Ovary (tissue), 9 donors: ENCODE results near the gene FGD5. TPM values are rescaled to one million over a fixed set of nuclear protein-coding genes. Genes with fewer than 3 reads are reported as not detected.

Experiments
- DNase-seq, 5 donors: peaks; one replicate each; pipeline ENCODE4 v3.0.0-alpha.2; 2019 to 2020
- H3K27ac ChIP-seq, 2 donors: fragments of 200-600 bp; one replicate each; pipeline versions ENCODE4 v1.5.1 to v1.8.0; 2019 to 2022
- H3K27me3 ChIP-seq: fragments of 200-600 bp; one replicate; pipeline ENCODE4 v1.8.0; 2022
- H3K36me3 ChIP-seq: fragments of 200-600 bp; sonication (generic); one replicate; pipeline ENCODE4 v1.5.1; 2019
- H3K4me1 ChIP-seq: one replicate; pipeline ENCODE4 v1.8.1; 2013; ENCODE audit warnings: mild to moderate bottlenecking, moderate library complexity; ENCODE audit not compliant: insufficient read depth
- H3K4me3 ChIP-seq: fragments of 200-600 bp; sonication (generic); one replicate; pipeline ENCODE4 v1.5.1; 2017
- H3K9me3 ChIP-seq, 2 donors: fragments of 200-600 bp in 1 of 2; sonication (generic) in 1 of 2; one replicate each; pipeline versions ENCODE4 v1.5.1 to v1.8.1; 2013 to 2019; ENCODE audit warnings: mild to moderate bottlenecking in 1 of 2, moderate library complexity in 1 of 2
- EP300 ChIP-seq: sonication (generic); formaldehyde crosslinking; IDR thresholded peaks from one replicate; pipeline ENCODE4 v1.6.1; 2017; ENCODE audit warnings: antibody characterized with exemption
- POLR2A ChIP-seq: fragments of 450-650 bp; IDR thresholded peaks from one replicate; pipeline ENCODE4 v1.6.1; 2017; ENCODE audit warnings: antibody characterized with exemption, mild to moderate bottlenecking, moderate library complexity
- WGBS, 3 donors: extraction: QIAGEN DNeasy Blood & Tissue Kit in 1 of 3; methylation state at CpG; one replicate each; pipeline versions ENCODE4 v1.1.5 to v1.1.7; 2013 to 2017; 5-methylcytosine and 5-hydroxymethylcytosine counted together
- intact Hi-C, 4 donors: fragments of 100-400 bp; cut with DNase I; formaldehyde crosslinking; loops; one replicate each; pipeline versions ENCODE4 v1.11.0 to v1.15.1; 2022 to 2023
- polyA plus RNA-seq, 2 donors: library from polyadenylated mRNA; stranded (reverse); fragments of 200-250 nt in 1 of 2; fragments of 350-450 nt in 1 of 2; fragmentation: Illumina TruSeq in 1 of 2; extraction: RNeasy Lipid Tissue Mini Kit (QIAGEN cat#74804) in 1 of 2; gene quantifications; one replicate each; pipeline ENCODE4 v1.2.3, GENCODE V29; 2013 to 2014
- total RNA-seq, 7 donors: library from RNA; depleted of rRNA in 2 of 7; stranded (reverse); fragments of >200 nt in 2 of 7; fragmentation: NEBNext Ultra II Directional in 3 of 7; extraction: Animal tissue kit (Norgen Biotek cat#: 25700) in 3 of 7; gene quantifications; one replicate each; pipeline versions ENCODE4 v1.1.0 to v1.2.4, GENCODE V29; 2016 to 2023
- TF ChIP-seq, protein P1 (sequence below), 3 donors: fragments of 450-650 bp in 2 of 3; fragments of 200-600 bp in 1 of 3; IDR thresholded peaks; one replicate each; pipeline versions ENCODE4 v1.5.1 to v1.8.0; 2016 to 2022; ENCODE audit warnings: antibody characterized with exemption in 3 of 3, mild to moderate bottlenecking in 1 of 3
- donor health status: DM: no; HTN: no; CAD: no; lungs with moderate emphysema.
- donor health status: DM: no; HTN: no; CAD: no.
- donor health status: Bipolar disorder and iron deficiency.
- donor health status: DM: yes; HTN: yes; CAD: no.
- donor health status: DM: no; HTN: no; CAD: no.
- donor health status: DM: yes; HTN: yes; CAD: no.

The FGD5 gene
- total and polyA plus RNA-seq, 9 donors, result 5.1 to 38.3 (median 13.0) TPM

DNA sequence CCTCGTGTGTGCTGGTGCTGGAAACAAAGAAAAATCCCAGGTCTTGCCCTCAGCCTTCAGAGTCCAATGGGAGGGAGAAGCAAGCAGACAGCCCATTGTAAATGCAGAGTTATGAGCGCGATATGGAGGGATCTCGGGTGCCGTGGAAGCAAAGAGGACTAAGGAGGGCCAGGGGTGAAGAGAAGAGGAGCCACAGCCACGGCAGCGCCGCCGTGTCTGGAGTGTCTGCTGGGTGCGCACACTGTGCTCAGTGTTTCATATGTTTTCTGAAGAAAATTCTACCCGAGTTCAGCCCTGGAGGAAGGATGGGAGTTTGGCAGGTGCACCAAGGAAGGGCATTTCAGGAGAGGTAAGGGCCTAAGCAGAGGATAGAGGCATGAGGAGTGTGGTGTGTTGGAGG lies 92.9 kb downstream of the FGD5 start:
- intact Hi-C loops, result loop anchor here in 3 of 4 donors (5.0 to 10.0 kb wide), 4 partner anchors 117 to 1017 kb away; partner anchors contain the start of gene C3orf20 (in 1 of the 3)
- H3K36me3 ChIP-seq, result no peaks in the 10 kb centered on the region
- H3K9me3 ChIP-seq, result no peaks in the 10 kb centered on the region
- H3K27me3 ChIP-seq, result no peaks in the 10 kb centered on the region
- 89 to 92% (median 91%) methylated on average over 11 of the region's 11 CpGs for WGBS, 3 donors
- no peak for DNase-seq
- no peak overlapping the region for H3K4me3 ChIP-seq
- H3K4me1 ChIP-seq, result peaks cover 2% of the 10 kb centered on the region
- TF ChIP-seq EP300, result no peak
- TF ChIP-seq POLR2A, result no peak
- TF ChIP-seq, protein P1, sequence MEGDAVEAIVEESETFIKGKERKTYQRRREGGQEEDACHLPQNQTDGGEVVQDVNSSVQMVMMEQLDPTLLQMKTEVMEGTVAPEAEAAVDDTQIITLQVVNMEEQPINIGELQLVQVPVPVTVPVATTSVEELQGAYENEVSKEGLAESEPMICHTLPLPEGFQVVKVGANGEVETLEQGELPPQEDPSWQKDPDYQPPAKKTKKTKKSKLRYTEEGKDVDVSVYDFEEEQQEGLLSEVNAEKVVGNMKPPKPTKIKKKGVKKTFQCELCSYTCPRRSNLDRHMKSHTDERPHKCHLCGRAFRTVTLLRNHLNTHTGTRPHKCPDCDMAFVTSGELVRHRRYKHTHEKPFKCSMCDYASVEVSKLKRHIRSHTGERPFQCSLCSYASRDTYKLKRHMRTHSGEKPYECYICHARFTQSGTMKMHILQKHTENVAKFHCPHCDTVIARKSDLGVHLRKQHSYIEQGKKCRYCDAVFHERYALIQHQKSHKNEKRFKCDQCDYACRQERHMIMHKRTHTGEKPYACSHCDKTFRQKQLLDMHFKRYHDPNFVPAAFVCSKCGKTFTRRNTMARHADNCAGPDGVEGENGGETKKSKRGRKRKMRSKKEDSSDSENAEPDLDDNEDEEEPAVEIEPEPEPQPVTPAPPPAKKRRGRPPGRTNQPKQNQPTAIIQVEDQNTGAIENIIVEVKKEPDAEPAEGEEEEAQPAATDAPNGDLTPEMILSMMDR (IDR thresholded peaks at IDR 0.05), result no peak
- no peak overlapping the region for H3K27ac ChIP-seq

- DNase-seq, result no peak
- WGBS, 3 donors, result 90 to 94% (median 90%) methylated on average over 10 of the region's 10 CpGs
- Histone ChIP-seq H3K4me3 (no peak overlapping the region), H3K36me3 (no peaks in the 10 kb centered on the region), H3K27me3 (no peaks in the 10 kb centered on the region), H3K9me3 (no peaks in the 10 kb centered on the region), H3K27ac (no peak overlapping the region), H3K4me1 (no peaks in the 10 kb centered on the region)
- TF ChIP-seq EP300 (no peak), POLR2A (no peak)
- TF ChIP-seq, protein P1 (IDR thresholded peaks at IDR 0.05), result no peak
- intact Hi-C loops, result loop anchor here in 3 of 4 donors (5.0 to 10.0 kb wide), 4 partner anchors 118 to 1018 kb away; partner anchors contain the start of gene C3orf20 (in 1 of the 3)
Measured at GRCh38 chr3:14913071-14913925, 94.5 kb downstream of the FGD5 start.

GRCh38 chr3:14913926-14914778 lies 95.4 kb downstream of the FGD5 start:
- no peak overlapping the region for H3K27ac ChIP-seq
- no peak for DNase-seq
- H3K27me3 ChIP-seq, result no peaks in the 10 kb centered on the region
- no peaks in the 10 kb centered on the region for H3K4me1 ChIP-seq
- WGBS, 3 donors, result 90 to 94% (median 91%) methylated on average over 14 of the region's 14 CpGs
- no peak overlapping the region for H3K4me3 ChIP-seq
- TF ChIP-seq, protein P1 (IDR thresholded peaks at IDR 0.05), result no peak
- TF ChIP-seq EP300 (no peak), POLR2A (no peak)
- H3K9me3 ChIP-seq, result no peaks in the 10 kb centered on the region
- no peaks in the 10 kb centered on the region for H3K36me3 ChIP-seq
- intact Hi-C loops, result loop anchor here in 3 of 4 donors (5.0 to 10.0 kb wide), 4 partner anchors 119 to 1019 kb away; partner anchors contain the start of gene C3orf20 (in 1 of the 3)

- Histone ChIP-seq H3K36me3 (no peaks in the 10 kb centered on the region), H3K27me3 (no peaks in the 10 kb centered on the region), H3K27ac (no peak overlapping the region), H3K4me3 (no peak overlapping the region), H3K4me1 (no peaks in the 10 kb centered on the region), H3K9me3 (no peaks in the 10 kb centered on the region)
- intact Hi-C loops, result loop anchor here in 3 of 4 donors (5.0 to 10.0 kb wide), 5 partner anchors 120 to 1020 kb away; partner anchors contain the start of gene C3orf20 (in 1 of the 3)
- TF ChIP-seq, protein P1 (IDR thresholded peaks at IDR 0.05), result no peak
- TF ChIP-seq POLR2A (no peak), EP300 (no peak)
- WGBS, 3 donors, result 52 to 61% (median 56%) methylated on average over 6 of the region's 6 CpGs
- DNase-seq, result no peak
Measured at GRCh38 chr3:14914779-14915117, 96.0 kb downstream of the FGD5 start.
